HG02852 (cell line): ENCODE results near the gene NPB.

Experiments
- ATAC-seq: cut with Tn5 transposase; IDR thresholded peaks from one replicate; pipeline ENCODE4 v1.9.1; 2021; ENCODE audit warnings: mild to moderate bottlenecking, moderate library complexity; ENCODE audit not compliant: unreplicated experiment

The NPB gene

DNA sequence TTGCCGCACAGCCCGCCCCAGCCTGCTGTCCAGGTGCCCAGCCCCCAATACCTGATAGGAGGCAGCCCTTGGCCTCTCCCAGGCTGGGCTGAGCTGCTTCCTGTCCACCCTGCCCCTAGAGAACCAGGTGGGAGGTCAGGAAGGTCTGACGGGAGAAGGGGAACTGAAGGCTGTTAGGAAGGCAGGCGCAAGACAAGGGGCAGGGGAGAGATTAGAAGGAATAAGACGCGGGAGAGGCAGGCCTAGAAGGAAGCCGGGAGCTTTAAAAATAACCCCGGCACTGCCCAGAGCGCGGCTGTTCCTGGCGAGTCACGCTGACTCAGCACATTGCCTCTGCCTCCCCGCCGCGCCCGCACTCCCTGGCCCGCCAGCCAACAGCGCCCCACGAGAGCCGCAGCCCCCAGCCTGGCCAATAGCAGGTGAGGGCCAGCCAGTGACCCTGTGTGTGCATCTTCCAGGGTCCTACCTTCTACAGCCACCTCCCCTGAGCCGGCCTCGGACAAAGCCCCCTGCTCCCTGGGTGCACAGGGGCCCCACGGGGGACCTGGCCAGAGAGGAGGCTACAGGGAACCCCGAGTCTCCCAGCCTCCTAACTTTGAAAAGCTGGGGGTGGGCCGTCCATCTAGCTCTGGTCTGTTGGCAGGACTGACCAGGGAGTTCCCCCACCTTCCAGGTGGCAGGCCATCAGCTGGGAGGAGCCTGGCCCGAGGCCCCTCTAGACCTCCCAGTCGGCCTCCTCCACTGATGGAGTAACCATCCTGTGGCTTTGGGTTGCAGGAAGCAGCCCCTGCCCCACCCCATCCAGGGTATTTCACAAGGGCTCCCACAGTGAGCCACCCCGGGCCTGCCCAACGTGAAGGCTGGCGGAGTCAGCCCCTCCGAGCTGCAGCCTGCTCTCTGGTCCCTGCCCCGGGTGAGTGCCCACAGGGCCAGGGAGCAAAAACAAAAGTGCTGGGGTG, 21.5 kb downstream of the NPB start:
- no peak for ATAC-seq

DNA sequence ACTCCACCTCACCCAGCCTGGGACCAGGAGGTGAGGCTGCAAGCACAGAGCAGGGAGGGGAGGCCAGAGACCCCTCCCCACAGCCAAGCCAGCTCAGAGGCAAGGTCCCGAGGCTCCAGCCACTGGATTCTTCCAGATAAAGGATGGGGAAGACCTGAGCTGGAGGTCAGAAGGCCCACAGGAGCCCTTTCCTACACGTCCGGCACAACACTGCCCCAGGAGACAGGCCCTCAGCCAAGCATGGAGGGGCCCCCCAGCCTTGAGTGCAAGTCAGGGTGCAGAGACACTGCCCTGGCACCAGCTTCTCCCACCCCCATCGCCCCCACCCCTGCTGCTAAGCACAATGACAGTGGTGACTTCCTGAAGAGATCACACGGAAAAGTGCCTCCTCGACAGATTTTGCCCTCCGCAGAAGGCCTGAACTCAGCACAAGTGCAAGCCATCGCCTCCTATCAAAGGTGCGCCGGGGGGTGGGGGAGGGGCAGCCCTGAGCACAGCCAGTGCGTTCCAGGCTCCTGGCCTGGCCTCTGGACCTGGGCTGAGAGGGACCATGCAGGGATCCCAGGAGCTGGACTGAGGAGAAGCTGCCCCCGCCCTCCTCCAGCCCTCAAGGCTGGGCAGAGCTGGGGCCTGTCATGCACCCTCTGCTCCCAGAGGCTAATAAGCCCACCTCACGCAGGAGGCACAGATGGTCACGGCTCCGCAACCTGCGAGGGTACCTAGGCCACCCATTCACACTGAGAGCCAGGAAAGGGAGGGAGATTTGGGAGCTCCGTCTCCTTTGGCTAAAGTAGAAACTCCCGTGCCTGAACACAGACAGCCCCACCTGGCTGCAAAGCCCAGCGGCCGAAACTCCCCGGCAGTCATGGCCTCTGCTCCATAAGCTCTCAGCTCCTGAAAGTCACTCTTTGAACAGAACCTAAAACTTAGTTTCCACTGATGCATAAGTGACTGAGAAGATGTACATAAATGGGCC, 22.8 kb downstream of the NPB start:
- ATAC-seq, result no peak

DNA sequence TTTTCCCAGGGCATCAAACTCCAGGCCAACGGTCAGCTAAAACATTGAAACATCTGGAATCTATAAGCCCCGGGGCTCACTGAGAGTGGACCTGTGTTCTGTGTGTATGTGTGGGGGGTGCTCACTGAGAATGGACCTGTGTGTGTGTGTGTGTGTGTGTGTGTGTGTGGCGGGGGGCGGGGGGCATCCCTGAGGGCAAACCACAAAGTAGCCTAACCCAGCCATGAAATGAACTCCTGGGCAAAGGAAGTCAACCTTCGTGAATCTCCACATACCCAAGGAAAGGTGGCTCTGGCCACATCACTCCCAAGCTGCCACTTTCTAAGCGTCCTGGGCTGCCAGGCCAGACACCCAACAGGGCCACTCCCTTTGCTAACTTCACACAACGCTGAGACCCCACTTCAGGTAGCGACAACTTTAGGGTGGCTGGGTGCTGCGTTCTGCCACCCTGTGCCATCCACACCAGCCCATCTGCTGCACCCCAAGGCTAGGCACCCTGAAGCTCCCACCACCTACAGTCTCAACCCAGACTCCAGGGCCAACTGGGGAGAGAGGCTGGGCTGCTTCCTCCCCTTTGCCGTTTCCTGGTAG, 23.9 kb downstream of the NPB start:
- no peak for ATAC-seq

DNA sequence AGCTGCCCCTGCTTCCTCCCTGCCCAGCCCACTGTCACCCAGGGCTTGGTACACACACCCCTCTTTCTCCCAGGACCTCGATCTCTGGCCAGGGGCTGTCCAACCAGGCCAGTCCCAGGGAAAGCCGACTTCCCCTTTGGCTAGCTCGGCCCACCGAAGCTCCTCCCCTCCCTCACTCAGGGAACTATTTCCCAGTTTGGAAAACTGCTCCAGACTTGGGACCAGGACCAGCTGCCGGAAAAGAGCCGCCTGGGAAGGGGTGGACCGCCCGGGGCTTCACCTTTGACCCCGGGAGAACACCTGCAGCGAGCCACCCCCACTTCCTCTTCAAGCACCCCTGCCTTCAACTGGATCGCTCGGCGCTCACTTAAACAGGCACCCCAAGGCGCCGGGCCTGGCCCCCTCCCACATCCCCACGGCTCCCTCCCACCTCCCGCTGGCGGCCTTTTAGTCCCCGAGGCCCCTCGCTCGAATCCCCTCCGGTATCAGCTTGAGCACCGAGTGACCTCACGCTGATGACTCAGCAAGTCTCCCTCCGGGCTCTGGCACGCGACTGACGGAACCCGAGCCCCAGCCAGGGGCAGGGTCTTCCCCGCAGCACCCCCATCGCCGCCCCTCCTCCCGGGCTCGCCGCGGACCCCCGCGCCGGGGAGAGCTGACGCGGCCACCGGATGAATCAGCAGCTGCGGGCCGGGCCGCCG, 24.6 kb downstream of the NPB start:
- peak; percentile 18 for ATAC-seq

DNA sequence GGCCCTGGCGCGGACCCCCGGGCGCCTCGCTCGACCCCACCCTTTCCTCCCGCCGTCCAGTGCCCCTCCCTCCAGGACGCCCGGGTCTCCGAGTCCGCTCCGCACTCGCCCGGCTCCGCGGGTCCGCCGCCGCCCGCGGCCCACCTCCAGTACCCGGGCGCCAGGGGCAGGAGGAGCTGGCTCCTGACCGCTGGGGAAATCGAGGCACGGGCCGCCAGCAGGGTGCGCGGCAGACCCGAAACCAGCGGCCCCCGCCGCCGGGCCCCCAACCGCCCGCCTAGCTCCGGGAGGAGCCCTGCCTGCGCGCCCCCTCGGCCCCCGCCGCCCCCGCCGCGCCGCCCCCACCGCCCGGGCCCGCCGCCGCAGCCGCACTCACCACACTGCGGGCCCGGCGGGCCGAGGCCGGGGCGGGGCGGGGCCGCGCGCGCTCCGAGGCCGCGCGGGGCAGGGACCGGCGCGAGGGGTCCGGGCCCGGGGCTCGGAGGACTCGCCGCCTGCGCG, 25.2 kb downstream of the NPB start:
- ATAC-seq, result peak; percentile 16

DNA sequence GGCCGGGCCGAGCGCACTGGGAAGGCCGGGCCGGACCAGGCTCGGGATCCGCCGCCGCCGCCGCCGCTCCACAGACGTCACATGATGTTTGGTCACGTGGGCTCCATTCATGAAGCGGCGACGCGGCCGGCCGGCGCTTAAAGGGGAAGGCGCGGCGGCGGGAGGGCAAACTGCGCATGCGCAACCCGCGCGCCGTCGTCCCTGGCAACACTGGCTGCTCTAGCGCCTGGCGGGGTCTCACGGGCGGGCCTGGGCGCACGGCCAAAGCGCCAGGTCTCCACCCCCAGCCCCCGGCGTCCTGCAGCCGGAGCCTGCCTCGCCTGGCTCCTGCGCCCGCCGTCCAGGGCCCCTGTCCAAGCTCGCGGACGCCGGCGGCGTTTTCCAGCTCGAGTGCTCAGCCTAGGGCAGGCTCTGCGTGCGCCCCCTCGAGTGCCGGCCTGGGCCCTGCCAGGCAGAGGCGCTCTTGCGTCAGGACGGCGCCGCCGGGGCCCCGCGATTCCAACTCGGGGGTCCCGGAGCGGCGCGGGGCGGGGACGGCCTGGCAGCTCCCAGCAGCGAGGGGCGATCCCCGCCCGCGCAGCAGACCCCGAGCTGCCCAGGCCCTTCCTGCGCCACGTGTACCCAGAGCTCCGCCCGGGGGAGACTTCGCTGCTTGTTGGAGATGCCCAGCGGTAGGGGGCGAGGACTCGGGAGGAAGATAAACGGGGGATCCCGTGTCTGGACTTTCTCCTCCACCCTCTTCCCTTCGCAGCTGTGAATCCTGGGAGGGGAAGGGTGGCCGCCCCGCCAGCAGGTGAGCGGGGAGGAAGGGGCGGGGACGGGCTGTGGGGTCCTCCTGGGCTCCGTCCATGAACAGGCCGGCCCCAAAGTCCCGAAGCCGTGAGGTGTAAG, 25.9 kb downstream of the NPB start, which contains the start of gene MAFG:
TSS of gene MAFG (minus strand) at position 83 of the 891 bp plus-strand sequence. CDS start 4,550 bp downstream, outside the sequence.
- peak; percentile 52 for ATAC-seq

DNA sequence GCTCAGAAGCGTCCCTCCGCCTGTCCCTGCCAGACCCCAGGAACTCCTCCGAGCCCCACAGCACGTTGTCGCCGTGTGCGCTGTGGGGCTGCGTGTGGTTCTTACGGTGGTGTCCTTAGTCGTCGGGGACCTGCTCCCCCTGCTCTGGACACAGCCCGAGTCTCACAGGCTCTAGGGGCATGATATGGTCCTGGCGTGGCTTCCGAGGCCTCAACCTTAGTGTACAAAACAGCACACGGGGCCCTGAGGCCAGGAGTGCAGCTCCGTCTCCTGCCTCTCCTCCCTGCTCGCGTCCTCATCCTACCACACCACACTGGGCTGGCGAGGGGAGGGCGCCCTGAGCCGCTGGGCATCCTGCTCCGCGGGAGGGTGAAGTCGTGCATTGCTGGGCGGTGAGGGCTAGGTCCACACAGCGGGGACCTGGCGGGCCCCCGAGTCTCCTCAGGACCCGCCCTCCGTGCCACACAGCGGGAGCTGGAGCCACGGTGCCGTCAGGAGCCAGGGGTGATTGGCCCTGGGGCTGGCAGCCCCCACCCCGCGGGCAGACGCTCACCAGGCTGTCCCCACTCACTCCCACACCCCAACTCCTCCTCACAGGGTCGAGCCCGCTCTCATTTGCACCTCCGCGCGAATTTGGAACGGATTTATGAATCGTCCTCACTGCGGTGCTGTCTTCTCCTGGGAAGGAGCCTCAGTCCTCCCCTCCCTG, 26.7 kb downstream of the NPB start:
- ATAC-seq, result no peak

DNA sequence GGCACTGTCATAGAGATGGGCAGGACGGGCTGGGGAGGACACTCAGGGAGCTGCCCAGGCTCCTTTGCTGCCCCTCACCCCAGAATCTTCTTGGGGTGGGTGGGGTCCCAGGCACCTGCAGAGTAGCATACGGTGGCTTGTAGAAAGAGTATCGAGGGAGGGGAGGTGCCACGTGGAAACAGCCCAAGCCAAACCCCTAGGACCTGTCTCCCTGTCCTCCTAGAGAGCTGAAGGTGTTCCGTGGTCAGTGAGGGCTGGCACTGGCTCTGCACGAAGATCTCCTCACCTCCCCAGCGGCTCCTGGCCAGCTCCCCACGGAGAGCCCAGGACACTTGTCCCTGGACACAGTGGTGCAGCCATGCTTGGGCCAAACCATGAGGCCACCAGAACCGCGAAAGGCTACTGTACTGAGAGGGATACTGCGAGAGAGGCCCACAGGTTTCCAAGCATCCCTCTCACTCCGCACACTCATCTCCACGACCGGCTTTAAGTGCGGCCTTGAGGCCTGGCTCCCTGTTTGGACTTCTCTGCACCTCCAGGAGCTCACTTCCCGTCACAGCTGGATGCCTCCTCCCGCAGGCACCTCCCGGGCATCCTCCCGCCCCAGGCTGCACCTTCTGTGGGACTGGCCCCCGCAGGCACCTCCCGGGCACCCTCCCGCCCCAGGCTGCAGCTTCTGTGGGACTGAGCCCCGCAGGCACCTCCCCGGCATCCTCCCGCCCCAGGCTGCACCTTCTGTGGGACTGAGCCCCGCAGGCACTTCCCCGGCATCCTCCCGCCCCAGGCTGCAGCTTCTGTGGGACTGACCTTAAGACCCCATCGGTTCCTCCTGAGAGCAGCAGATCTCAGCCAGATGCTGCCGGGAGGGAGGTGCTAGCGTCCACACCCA, 27.5 kb downstream of the NPB start:
- no peak for ATAC-seq

DNA sequence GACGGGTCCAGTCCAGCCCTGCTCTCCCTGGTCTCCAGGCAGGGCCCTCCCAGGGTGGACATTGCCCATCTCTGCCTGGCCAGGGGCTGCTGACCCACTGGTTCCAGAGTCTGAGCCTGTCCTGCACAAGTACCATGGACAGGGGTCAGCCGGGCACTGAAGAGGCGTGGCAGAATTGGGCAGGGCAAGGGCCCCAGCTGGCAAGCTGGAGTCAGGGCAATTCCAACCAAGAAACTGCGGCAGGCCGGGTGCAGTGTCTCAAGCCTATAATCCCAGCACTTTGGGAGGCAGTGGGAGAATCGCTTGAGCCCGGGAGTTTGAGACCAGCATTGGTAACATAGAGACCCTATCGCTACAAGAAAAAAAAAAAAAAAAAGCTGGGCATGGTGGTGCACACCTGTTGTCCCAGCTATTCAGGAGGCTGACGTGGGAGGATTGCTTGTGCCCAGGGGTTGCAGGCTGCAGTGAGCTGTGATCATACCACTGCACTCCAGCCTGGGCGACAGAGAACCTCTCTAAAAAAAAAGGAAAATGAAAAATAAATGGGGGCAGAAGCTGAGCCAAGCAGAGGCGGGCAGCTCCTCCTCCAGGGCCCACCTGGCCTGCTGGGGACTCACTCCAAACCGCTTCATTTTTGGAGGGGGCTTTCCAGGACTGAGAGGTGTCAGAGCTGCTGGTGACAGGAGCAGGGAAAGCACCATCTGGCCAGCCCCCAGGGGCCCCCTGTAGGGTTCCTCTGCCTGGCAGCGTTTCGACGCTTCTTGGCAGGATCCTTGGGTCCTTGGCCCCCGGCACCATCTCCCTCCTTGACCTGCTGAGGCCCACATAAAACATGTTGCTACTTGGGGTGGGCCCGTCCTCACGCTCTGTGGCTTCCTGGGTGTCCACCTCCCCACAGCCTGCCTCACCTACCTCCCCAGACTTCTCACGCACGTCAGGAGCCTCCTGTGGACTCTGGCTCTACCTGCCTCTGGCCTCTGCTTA, 28.4 kb downstream of the NPB start:
- ATAC-seq, result no peak

DNA sequence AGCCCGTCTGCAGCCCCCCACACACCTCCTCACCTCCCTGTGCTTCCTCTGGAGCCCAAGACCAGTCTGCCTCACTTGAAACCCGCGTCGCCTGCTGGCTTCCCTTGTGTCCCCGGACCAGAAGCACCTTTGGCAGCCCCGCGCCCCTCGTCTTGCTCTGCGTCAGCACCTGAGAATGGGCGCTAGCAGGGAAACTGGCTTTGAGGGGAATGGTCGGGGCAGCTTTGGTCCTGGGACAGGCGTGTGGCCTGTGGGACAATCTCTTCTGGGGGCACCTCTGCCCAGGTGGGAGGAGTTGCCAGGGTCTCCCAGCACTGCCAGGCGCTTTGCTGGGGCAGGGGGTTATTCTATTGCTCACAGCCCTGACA, 29.1 kb downstream of the NPB start:
- ATAC-seq, result no peak

DNA sequence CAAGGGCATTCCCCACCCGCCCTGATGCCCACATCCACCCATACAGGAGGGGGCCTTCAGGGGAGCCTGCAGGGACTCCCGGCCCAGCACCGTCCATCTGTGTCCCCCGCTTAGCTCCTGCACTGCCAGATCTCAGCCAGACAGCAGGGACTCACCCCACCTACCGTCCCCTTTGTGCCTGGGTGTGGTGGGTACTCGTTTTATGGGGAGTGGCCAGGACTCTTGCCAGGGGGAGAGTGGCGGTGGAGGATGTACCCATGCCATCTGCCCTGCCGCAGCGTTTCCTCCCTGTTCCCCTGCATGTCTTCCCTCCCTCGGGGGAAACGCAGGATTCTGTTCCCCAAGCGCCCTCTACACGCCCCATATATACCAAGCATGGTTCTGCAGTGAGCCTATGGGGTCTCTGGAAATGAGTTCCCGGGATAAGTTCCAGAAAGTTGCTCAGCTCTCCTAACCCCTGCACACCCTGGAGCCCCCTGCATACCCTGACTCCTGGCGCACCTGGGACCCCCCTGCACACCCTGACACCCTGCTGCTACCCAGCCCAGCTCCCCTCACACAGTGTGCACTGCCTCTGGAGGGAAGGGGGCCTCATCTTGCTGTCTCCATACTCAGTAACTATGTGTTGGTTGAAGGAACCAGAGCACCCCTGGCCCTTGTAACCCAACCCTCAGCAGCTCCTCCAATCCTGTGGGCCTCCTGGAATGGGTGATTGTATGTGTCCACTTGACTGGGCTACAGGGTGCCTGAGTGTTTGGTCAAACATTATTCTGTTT, 29.7 kb downstream of the NPB start:
- ATAC-seq, result no peak

DNA sequence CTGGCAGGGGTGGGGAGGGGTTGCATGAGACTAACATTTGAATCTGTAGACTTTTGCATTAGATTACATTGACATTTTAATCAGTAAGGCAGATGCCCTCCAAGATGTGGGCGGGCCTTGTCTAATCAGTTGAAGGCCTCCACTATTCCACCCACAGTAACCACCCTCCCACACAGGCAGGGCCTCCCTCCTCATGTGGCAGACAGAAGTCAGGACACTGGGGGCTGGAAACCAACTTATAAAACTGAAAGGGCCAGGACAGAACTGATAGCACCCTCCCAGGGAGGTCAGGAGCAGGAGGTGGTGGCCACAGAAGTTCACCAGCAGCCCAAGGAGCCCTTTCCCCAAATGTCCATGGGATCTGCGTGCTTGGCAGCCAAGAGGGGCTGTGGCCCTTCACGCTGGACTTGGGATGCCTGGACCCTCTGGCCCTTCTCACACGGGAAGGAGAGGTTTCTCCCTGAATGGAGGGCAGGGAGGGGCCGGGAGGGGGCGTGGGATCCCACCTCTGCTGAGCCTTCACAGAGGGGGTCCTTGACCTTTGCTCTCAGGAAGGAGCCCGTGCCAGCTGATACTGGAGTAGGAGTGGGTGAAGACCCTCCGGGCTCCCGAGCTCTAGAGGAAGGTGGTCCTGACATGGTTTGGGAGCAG, 30.4 kb downstream of the NPB start:
- no peak for ATAC-seq

DNA sequence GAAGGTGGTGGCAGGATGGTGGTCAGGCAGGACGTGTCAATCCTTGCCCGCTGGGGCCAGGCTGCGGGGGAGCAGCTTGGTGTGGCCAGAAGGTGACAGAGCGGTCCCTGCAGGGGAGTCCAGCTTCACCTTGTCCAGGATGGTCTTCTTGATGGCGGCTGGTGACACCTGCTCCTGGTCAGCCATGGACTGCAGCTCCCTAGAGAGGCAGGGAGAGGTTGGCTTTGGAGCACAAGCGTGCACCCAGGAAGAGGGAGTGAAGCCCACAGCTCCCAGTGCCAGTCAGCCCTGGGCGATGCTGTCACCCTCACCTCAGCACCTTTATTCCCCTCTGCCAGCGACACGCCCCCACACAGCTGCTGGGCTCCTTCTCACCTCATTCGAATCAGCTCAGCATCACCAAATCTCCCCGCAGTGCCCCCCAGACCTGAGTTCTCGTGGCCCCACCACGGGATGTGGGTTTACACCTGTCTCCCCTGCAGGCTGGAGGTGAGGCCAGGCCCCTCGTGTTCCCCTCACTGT, 31.2 kb downstream of the NPB start:
- no peak for ATAC-seq

DNA sequence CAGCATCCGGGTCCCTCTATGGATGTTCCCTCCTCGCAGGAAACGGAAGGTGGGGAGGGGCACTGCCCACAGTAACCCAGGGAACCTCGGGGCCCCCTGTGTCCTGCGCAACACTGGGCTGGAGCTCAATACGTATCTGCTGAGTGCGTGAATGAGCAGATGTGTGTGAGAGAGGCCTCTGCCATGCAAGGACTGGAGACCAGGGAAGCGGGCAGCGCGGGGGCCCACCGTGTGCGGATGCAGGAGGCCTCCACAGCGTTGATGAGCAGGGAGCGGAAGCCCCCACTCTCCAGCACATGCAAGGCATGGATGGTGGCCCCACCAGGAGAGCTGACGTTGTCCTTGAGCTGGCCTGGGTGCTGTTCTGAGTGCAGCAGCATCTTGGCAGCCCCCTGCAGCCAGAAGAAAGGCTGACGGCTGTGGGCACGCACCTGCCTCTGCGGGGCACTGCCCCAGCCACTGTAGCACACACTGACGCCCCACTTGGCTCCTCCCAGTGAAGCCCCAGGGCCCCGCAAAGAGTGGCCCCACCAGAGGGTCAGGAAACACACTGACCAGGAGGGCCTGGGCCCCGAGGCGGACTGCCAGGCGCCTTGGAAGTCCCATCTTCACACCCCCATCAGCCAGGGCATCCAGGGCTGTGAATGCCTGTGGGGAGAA, 32.2 kb downstream of the NPB start:
- no peak for ATAC-seq
